Measurements from ENCODE around the gene HHIPL1.

DNA sequence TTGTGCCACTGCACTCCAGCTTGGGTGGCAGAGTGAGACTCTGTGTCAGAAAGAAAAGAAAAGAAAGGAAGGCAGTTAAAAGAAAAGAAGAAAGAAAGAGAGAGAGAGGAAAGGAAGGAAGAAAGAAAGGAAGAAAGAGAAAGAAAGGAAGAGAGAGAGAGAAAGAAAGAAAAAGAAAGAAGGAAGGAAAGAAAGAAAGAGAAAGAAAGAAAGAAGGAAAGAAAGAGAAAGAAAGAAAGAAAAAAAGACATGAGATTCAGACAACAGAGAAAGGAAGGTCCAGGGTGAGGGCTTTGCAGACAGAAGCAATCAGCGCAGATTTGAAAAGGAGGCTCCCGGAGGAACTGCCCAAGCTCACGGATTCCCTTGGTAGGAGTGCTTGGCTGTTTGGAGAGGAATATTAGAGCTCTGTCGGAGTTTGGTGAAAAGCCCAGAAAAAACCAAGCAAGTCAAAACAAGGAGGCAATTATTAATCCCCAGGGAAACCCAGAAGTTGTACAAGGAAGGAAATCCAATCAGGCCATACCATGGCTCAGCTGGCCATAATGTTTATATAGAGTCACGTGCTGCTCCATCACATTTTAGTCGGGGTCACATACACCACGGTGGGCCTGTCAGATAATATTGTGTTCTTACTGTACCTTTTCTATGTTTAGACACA lies 29.3 kb upstream of the HHIPL1 start:
- TF ChIP-seq, protein P1, sequence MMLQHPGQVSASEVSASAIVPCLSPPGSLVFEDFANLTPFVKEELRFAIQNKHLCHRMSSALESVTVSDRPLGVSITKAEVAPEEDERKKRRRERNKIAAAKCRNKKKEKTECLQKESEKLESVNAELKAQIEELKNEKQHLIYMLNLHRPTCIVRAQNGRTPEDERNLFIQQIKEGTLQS (IDR thresholded peaks at IDR 0.05; ENCODE audit: insufficient read depth, low read depth, low read length) = no peak
- TF ChIP-seq, protein P2, sequence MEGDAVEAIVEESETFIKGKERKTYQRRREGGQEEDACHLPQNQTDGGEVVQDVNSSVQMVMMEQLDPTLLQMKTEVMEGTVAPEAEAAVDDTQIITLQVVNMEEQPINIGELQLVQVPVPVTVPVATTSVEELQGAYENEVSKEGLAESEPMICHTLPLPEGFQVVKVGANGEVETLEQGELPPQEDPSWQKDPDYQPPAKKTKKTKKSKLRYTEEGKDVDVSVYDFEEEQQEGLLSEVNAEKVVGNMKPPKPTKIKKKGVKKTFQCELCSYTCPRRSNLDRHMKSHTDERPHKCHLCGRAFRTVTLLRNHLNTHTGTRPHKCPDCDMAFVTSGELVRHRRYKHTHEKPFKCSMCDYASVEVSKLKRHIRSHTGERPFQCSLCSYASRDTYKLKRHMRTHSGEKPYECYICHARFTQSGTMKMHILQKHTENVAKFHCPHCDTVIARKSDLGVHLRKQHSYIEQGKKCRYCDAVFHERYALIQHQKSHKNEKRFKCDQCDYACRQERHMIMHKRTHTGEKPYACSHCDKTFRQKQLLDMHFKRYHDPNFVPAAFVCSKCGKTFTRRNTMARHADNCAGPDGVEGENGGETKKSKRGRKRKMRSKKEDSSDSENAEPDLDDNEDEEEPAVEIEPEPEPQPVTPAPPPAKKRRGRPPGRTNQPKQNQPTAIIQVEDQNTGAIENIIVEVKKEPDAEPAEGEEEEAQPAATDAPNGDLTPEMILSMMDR (IDR thresholded peaks at IDR 0.05; ENCODE audit: control extremely low read depth in 1 of 3, insufficient read depth in 1 of 3, low read depth in 1 of 3, low read length in 3 of 3) = no peak
- TF ChIP-seq POLR2A (IDR thresholded peaks at IDR 0.05; ENCODE audit: control extremely low read depth in 1 of 2, low read depth in 2 of 2, low read length in 2 of 2) = no peak

All from H1 (cell line).